HG02759 (cell line): ENCODE measurements around the gene PPIP5K2.
"Not testable (repeated sequence)": the region's sequence is repeated elsewhere in the genome, so short reads cannot be mapped to it uniquely, and the experiment has no call there.

Experiments used
- ATAC-seq: cut with Tn5 transposase; IDR thresholded peaks from one replicate; pipeline ENCODE4 v1.9.1; 2021; ENCODE audit warnings: mild to moderate bottlenecking, moderate library complexity; ENCODE audit not compliant: unreplicated experiment

PPIP5K2 gene

GRCh38 chr5:103120607-103121200 is 603 bp downstream of the PPIP5K2 start:
- no peak for ATAC-seq

DNA sequence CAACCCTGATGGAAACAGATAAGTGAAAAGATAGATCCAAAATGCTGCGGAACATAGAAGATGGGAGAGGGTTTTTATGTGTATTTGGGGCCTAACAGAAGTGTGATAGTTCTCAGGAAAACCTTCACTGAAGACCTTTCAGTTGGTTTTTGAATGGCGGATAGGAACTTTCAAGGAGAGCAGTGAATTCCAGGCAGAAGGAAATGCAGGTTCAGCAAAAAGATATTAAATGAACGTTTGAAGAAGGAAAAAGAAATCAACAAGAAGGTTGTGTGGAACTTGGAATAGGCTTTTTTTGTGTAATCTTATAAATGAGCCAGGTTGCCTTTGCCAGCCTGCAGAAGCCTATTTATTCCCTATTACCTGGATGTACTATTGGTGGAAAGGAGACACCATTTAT is 2.1 kb downstream of the PPIP5K2 start:
- no peak for ATAC-seq

DNA sequence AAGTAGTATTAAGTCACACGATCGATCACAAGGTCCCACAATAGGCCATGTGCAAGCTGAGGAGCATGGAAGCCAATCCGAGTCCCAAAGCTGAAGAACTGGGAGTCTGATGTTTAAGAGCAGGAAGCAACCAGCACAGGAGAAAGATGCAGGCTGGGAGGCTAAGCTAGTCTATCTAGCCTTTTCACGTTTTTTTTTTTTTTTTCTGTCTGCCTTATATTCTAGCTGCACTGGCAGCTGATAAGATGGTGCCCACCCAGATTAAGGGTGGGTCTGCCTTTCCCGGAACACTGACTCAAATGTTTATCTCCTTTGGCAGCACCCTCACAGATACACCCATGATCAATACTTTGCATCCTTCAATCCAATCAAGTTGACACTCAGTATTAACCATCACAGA is 6.5 kb downstream of the PPIP5K2 start:
- no peak for ATAC-seq

DNA sequence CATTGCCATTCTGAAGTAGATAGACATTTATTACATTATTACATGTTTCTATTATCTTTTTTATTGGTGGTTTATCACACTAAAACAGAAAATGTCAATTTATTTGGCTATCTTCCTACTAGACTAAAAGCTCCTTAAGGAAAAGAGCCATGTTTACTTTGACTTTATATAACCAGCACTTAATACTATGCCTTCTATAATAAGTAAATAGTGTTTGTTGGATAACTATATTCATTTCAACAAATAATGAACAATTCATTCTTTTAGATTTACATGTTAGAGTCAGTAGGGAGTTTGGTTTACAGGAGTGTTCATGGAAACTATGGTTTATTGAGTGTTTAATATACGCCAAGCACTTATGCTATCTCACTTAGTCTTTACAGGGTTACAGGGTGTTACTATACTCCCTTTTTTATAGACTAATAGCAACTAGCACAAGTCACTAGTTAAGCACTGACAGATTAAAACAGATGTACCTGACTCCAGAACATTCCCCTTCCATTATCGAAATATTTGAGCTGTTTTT is 7.3 kb downstream of the PPIP5K2 start:
- ATAC-seq, result no peak

- no peak for ATAC-seq
Measured at GRCh38 chr5:103128202-103128601, 8.1 kb downstream of the PPIP5K2 start.

- no peak for ATAC-seq
Measured at GRCh38 chr5:103132684-103133083, 12.6 kb downstream of the PPIP5K2 start.

GRCh38 chr5:103133231-103133630 is 13.1 kb downstream of the PPIP5K2 start:
- ATAC-seq, result no peak

DNA sequence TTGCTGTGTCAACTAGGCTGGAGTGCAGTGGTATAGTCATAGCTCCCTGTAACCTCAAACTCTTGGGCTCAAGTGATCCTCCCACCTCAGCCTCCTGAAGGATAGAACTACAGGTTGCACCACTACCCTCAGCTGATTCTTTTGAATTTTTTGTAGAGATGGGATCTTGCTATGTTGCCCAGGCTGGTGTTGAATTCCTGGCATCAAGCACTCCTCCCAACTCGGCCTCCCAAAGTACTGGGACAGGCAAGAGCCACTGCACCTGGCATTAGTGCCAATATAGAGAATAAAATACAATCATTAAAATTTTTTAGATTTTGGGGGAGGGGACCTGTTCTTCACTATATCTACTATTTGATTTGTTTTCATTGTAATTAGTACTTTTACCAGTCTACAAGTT is 15.4 kb downstream of the PPIP5K2 start:
- ATAC-seq, result no peak

DNA sequence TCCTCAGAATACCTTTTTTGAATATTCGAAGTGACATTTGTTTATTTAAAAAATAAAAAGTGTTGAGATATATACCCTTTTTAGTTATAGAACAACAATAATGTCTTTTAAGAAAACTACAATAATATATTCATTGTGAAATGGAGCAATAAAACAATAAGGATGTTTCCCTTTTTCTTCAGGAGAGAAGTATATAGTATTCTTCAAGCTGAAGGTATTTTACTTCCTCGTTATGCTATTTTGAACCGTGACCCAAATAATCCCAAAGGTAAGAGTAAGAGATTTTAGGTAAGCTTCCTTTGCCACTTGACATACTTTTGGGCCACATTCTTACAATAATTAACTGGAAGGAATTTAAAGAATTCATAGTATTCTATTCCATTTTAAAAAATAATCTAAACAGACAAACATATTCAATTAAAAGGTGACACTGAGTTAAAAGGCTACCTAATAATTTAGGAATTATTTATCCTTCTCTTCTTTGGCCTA is 18.1 kb downstream of the PPIP5K2 start:
- ATAC-seq, result no peak

GRCh38 chr5:103139264-103139865 is 19.3 kb downstream of the PPIP5K2 start:
- ATAC-seq, result peak; percentile 98

DNA sequence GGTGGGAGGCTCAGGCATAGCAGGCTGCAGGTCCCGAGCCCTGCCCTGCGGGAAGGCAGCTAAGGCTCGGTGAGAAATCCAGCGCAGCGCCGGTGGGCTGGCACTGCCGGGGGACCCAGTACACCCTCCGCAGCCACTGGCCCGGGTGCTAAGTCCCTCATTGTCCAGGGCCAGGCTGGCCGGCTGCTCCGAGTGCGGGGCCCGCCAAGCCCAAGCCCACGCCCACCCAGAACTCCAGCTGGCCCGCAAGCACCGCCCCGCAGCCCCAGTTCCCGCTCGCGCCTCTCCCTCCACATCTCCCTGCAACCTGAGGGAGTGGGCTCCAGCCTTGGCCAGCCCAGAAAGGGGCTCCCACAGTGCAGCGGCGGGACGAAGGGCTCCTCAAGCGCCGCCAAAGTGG is 22.0 kb downstream of the PPIP5K2 start:
- not testable (repeated sequence) for ATAC-seq

DNA sequence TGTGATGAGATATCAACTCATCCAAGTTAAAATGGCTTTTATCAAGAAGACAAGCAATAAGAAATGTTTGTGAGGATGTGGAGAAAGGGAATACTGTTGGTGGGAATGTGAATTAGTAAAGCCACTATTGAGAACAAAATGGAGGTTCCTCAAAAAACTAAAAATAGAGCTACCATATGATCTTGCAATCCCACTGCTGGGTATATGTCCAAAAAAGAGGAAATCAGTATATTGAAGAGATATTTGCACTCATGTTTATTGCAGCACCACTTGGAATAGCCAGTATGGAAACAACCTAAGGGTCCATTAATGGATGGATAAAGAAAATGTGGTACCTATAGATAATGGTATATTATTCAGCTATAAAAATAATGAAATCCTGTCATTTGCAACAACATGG is 25.1 kb downstream of the PPIP5K2 start:
- no peak for ATAC-seq

- ATAC-seq, result no peak
Measured at GRCh38 chr5:103148213-103148612, 28.1 kb downstream of the PPIP5K2 start.

GRCh38 chr5:103151156-103151555 is 31.1 kb downstream of the PPIP5K2 start:
- no peak for ATAC-seq

- ATAC-seq, result no peak
Measured at GRCh38 chr5:103166706-103167105, 46.6 kb downstream of the PPIP5K2 start.

- ATAC-seq, result no peak
Measured at GRCh38 chr5:103174147-103174546, 54.0 kb downstream of the PPIP5K2 start.

DNA sequence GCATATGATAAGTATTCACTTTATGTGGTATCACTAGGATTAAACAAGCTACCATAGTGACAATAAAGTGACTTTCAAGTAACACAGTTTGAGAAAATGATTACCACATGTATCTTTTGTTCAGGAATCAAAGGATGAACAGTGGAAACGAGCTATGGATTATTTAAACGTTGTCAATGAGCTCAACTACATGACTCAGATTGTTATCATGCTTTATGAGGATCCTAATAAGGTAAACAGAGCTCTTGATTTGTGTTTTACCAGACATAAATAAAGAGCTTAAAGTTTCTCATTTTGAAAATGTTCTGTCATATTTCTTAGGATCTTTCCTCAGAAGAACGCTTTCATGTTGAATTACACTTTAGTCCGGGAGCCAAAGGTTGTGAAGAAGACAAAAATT is 57.4 kb downstream of the PPIP5K2 start:
- no peak for ATAC-seq

DNA sequence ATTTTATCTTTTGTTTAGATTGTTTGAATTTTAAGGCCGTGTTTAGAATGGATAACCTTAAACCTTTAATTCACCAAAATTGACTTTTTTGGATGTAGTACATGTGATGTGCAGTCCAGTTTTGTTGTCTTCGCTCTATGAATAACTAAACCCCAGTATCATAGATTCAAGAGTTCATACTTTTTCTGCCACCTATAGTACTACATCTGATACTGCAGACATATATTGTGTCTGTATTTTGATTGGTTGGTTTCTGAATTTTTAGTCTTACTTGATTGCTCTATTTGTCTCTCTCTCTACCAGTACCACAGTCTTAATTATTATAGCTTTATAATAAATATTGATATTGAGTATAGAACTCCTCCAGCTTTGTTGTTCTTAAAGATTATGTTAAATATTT is 58.1 kb downstream of the PPIP5K2 start:
- ATAC-seq, result no peak

DNA sequence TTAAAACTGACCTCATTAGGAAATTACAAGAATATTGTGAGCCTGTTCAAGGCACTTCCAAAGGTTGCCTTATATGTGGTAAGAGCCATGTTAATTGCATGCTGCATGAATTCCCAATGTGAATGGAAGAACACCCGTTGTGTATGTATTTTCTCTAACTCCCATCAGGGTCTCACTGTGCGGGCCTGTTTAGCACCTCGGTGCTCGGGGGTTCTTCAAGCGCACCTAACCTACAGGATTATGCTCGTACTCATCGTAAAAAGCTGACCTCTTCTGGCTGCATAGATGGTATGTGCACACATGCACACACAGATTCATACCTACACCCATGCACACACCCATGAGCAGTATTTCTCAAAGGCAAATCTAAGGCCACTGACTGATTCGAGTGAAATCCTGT is 66.1 kb downstream of the PPIP5K2 start:
- no peak for ATAC-seq

DNA sequence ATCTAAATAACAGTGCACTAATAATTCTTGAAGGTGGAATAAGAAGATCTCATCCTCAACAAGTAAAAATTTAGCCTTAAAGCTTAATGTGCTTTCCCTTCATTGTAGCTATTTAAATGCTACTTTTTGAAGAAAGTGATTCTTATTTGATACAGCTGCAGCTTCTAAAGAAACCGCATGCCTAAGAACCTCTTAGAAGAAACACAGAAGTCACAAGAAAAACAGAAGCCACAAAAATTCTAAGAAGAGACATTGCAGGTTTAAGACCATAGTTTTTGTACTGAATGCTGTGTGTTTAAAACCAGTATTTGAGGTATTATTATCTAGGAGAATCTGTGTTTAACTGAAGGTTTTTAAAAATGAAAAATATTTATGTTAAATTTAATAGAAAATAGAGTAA is 68.3 kb downstream of the PPIP5K2 start:
- no peak for ATAC-seq

- no peak for ATAC-seq
Measured at GRCh38 chr5:103203226-103203625, 83.1 kb downstream of the PPIP5K2 start.

GRCh38 chr5:103204990-103205389 is 84.9 kb downstream of the PPIP5K2 start:
- ATAC-seq, result not testable (repeated sequence)
